Measurements from ENCODE around the gene CD4.

Gene CD4

DNA sequence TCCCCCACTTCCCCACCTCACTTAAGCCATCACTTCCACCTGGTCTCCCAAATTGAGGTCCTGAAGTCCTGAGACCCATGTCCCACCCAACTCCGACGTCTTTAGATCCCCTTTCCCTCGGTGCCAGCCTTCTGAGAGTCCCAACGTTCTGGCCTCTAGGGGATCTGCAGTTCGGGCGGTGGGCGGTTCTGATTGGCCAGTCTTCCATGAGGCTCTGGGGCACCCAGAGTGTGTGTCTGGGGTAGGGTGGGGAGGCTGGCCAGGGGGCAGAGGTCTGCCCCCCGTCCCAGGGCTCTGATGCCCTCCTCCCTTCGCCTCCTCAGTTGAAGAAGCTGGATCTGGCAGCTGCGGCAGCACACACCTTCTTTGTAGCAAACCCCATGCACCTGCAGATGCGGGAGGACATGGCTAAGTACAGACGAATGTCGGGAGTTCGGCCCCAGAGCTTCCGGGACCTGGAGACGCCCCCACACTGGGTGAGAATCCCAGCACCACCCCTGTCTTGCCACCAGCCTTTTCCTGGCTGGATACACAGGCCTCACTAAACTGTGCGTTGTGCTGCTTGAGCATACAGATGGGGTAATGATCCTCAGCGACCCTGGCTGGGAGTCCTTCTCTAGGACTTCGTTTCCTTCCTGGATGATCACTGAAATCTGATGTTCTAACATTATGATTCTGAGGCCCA lies 40.4 kb downstream of the CD4 start:
- peak; percentile 44 for DNase-seq

DNA sequence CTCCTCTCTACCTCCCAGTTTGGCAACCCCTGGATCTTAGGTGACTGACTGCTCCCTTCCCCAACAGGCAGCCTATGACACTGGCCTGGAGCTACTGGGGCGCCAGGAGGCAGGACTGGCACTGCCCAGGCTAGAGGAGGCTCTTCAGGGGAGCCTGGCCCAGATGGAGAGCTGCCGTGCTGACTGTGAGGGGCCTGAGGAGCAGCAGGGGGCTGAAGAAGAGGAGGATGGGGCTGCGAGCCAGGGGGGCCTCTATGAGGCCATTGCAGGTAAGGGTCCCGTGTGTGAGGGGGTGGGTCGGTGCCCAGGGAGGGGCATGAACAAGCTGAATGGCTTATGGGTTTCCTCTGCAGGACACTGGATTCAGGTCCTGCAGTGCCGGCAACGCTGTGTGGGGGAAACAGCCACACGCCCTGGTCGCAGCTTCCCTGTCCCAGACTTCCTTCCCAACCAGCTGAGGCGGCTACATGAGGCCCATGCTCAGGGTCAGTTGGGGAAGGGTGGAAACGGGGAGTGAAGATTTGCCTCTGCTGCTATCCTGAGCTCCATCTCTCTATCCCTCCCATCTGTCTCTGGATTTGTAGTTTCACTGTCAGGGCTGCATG lies 41.1 kb downstream of the CD4 start:
- DNase-seq = no peak

DNA sequence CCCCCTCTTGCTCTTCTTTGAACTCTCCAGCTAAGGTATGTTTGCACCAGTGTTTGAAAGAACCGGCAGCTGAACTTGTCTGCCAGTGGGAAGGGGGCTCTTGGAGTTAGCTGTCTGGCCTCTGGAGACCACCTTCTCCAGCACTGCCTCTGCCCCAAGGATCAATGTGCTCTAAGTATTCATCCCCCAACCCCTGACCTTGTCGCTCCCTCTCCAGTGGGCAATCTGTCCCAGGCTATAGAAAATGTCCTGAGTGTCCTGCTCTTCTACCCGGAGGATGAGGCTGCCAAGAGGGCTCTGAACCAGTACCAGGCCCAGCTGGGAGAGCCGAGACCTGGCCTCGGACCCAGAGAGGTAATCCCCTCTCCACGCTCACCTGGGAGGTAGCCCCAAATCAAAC lies 41.7 kb downstream of the CD4 start:
- no peak for DNase-seq

DNA sequence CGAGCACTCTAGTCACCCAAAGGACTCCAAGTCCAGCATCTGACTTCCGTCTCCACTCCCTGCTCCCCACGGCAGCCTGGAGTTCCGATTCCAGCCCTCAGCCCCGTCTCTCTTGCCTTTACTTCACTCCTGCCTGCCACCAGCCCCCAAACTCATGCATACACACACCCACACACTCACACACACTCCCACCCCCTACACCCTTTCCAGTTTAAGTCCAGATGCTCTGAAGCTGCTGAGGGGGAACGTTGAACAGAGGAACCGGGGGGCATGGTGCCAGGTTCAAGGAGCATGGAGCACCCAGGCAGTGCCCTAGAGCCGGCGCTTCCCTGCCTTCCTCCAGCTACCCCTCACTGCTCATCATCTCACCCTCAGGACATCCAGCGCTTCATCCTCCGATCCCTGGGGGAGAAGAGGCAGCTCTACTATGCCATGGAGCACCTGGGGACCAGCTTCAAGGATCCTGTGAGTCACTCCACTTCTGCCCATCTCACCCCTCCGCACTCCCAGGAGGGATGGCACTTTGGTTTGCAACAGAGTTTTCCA lies 42.2 kb downstream of the CD4 start:
- no peak for DNase-seq

DNA sequence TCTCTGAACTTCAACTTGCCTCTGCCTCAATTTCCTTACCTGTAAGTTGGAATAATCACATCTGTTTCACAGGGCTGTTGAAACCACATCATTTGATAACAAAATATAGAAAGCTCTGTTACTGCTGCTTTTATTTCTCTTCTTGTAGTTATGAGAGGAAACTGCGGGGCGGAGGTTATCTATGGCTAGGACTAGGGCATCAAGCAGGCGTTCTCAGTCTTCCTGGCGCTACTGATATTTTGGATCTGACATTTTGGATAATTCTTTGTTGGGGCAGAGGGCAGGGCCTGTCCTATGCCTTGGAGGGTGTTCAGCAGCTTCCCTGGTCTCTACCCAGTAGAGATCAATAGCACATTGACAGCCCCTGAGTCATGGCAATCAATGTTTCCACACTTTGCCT lies 42.8 kb downstream of the CD4 start:
- DNase-seq = no peak

DNA sequence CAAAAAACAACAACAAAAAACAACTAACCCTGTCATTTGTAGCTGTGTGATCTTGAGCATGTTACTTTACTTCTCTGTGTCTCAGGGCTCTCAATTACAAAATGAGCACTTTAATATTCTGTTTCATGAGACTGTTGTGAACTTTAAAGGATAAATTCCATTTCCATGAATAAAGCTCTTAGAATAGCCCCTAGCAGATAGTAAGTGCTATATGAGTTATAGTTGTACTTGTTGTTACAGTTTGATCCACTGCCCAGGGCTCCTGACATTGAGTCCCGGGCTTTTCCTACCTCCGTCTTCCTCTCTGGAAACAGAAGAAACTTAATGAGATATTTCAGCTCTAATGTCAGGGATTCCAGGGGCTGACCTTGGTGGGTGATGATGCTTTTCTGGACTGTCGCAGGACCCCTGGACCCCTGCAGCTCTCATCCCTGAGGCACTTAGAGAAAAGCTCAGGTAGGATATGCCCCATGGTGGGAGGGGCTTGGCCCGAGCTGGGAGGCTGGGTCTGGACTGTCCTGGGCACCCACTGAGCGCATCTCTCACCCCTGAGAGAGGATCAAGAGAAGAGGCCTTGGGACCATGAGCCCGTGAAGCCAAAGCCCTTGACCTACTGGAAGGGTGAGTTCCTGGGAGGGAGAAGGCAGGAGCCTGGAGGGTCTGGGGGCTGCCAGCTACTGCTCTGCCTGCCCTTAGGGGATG lies 44.0 kb downstream of the CD4 start:
- DNase-seq = no peak

DNA sequence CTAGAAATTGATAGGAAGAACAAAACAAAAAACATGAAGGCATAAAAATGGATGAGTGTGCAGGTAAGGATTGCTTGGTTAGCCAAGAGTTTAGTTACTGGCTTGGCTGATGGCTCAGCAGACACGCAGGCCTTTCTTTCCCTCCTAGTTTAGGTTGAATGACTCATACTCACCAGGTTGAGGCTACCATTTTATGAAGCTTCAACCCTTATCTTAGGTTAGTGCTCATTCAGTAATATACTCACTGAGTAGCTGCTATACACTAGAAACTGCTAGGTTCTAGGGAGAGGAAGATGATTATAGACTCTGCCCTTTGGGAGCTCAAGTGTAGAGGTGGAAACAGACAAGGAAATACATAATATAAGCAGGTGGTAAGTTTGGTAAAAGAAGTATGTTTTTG lies 44.9 kb downstream of the CD4 start:
- no peak for DNase-seq

DNA sequence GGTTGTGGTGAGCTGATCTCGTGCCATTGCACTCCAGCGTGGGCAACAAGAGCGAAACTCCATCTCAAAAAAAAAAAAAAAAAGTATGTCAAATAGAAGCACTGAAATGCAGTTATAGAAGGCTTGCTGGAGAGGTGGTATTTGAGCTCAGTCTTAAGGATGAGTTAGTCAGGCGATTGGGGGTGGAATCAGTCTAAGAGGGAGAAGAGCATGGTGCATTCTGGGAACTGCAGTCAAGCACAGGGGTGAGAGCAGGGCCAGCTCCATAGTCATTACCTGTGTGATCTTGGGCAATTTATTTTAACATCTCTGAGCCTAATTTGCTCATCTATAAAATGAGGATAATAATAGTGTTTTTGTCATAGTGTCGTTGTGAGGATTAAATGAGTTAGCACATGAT lies 45.5 kb downstream of the CD4 start:
- DNase-seq = no peak

DNA sequence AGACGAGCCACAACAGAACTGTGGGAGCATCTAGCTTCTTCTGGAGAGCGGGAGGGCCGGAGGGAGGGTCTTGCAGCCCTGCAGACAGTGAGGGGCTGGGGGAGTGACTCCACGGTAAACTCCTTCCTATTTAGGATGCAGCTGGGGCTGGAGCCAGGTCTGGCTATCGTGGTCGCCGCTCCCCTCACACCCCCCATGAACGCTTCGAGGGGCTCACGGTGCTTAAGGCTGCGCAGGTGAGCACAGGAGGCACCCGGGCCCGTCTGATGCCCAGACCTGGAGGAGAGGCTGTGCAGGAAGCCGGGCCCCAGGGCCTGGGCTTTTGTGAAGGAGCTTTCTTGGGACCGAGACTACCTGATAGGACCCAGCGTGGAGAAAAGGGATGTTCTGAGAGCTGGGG lies 47.5 kb downstream of the CD4 start:
- no peak for DNase-seq

DNA sequence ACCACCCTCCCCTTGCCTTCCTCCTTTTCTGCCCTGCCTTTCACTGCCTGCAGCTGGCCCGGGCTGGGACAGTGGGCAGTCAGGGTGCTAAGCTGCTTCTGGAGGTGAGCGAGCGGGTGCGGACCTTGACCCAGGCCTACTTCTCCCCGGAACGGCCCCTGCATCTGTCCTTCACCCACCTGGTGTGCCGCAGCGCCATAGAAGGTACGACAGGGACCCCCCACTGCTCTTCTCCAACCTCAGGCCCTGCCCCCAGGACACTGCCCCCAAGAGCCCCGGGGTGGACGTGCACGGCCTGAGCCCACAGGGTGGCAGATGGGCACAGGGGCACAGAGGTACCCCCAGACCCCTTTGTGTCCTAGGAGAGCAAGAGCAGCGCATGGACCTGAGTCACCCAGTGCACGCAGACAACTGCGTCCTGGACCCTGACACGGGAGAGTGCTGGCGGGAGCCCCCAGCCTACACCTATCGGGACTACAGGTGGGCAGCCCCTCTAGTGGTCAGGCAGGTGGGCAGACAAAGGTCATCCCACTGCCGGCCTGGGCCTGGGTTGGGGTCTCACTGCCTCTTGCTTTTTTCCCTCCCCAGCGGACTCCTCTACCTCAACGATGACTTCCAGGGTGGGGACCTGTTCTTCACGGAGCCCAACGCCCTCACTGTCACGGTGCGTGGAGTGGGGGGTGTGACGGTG lies 48.2 kb downstream of the CD4 start:
- no peak for DNase-seq

DNA sequence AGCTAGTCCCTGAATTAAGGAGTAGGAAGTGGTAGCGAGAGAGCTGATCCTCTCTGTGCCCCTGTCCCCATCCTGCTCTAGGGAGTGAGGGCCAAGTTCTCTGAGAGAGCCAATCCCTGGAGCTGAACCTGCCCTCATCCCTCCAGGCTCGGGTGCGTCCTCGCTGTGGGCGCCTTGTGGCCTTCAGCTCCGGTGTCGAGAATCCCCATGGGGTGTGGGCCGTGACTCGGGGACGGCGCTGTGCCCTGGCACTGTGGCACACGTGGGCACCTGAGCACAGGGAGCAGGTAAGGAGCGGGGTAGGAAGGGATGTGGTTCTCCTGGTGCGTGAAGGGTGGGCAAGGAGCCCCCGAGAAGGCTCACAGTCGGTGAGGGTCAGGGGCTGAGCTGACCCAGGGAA lies 49.5 kb downstream of the CD4 start:
- no peak for DNase-seq

DNA sequence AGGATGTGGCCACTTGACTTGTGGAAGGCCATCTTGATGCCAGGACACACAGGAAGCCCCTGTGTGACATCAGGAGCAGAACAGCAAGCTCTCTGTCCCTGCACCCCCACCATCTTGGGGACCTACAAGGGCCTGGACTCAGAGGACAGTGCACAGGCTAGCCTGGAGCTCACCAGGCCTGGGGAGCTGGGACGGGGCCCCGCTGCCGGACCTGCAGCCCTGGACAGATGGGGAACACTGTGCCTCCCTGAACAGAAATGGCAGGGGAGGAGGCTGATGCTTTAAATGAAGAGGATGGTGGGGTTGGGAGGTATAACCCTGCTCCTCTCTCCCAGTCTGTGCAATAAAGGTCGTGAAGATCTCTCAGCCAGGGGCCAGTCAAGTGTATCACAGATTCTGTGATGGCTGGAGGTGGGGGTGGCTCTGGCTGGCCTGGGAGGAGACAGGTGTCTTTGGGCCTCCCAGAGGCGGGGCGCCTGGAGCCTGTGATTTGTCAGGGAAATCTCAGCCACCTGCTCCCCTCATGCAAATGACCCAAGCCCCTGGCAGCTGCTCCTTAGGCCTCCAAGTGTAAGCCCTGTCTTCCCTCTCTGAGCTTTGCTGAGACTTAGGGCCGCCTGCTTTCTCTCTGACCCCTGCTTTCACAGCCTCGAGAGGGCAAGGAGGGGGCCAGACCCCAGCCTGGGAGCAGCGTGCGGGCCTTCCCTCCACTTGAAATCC lies 50.3 kb downstream of the CD4 start:
- peak; percentile 80 for DNase-seq

DNA sequence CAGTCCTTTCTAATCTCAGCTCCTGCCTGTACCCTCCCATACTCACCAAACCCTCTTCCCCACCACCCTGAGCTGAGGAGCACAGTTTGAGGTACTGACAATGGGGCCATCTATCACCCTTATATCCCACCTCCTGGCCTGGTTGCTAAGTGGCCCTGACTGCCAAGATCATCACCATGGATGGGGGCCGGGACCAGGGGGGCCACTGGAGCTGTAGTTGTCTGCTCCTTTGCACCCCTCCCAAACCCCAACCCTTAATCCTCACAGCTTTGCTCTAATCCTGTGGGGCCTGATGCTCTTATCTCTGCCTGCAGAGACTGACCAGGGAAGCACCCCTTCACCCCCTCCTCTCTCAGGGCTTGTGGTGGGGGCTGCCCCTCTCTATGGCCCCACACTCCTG lies 51.0 kb downstream of the CD4 start:
- DNase-seq = no peak

DNA sequence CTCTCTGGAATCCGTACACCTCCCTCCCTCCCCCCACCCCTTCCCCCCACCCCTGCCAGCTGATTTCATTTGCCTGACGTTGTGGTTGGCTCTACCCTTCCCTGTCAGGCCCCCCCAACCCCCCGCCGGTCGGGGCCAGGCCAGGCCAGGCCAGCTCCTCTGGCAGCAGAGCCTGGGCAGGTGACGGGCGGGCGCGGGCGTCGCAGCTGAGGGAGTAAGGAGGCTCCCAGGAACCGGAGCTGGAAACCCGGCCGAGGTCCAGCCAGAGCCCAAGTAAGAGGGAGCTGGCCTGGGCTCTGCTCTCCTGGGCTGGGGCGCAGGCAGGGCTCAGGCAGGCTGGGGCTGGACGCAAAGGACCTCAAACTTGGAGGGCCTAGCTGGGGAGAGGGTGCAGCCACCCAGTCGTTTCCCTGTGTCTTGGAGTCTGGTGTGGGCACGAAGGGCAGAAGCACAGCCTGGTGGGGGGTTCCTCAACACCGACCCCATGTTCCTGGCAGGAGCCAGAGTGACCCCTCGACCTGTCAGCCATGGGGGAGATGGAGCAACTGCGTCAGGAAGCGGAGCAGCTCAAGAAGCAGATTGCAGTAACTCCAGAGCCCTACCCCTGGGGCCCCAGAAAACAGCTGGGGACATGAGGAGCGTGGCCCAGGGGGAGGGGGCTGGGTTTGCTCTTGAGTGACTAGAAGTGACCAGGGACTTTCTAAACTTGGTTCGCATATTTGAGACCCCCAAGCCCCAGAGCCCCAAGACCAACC lies 51.6 kb downstream of the CD4 start, which contains the start of gene GNB3:
Gene GNB3, plus strand, starts transcription at position 165 of the 755 bp plus-strand sequence. Its CDS starts 363 bp downstream, at position 528.
- DNase-seq = no peak

DNA sequence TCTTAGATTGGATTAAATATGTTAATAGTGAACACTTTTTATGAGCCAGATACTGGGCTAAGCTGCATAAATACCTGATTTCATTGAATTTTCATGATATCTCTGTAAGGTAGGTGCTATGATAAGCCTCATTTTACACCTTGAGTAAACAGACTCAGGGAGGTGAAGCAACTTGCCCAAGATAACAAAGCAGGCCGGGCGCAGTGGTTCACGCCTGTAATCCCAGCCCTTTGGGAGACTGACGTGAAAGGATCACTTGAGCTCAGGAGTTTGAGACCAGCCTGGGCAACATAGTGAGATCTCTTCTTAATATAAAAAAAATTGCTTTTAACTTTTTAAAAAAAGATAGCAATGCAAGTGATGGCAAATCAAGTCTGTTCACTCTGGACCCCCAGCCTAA lies 52.7 kb downstream of the CD4 start:
- DNase-seq = no peak

DNA sequence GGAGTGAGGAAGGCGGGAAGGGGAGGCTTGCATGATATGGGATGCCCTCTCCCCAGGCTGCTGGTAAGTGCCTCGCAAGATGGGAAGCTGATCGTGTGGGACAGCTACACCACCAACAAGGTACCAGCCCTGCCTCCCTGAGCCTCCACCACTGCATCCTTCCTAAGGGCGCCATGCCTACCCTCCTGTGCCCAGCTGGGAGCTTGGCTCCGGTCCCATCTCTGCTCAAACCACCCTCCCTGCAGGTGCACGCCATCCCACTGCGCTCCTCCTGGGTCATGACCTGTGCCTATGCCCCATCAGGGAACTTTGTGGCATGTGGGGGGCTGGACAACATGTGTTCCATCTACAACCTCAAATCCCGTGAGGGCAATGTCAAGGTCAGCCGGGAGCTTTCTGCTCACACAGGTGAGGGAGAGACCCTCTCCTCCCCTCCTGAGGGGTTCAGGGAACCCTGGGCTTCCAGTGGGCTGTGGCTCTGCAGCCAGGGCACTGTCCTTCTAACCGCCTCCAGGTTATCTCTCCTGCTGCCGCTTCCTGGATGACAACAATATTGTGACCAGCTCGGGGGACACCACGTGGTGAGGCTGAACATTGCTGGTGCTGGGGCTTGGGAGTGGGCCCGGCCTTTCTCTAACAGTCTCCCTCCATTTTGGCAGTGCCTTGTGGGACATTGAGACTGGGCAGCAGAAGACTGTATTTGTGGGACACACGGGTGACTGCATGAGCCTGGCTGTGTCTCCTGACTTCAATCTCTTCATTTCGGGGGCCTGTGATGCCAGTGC lies 54.0 kb downstream of the CD4 start:
- no peak for DNase-seq

DNA sequence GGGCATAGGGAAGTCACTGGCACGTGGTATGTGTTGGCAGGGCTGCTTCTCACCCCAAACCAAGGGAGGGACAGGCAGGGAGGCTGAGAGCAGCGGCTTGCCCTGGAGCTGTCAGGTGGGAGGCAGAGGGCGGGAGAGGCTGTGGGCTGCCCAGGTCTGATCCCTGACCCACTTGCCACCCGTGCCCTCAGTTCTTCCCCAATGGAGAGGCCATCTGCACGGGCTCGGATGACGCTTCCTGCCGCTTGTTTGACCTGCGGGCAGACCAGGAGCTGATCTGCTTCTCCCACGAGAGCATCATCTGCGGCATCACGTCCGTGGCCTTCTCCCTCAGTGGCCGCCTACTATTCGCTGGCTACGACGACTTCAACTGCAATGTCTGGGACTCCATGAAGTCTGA lies 56.1 kb downstream of the CD4 start:
- DNase-seq = no peak

DNA sequence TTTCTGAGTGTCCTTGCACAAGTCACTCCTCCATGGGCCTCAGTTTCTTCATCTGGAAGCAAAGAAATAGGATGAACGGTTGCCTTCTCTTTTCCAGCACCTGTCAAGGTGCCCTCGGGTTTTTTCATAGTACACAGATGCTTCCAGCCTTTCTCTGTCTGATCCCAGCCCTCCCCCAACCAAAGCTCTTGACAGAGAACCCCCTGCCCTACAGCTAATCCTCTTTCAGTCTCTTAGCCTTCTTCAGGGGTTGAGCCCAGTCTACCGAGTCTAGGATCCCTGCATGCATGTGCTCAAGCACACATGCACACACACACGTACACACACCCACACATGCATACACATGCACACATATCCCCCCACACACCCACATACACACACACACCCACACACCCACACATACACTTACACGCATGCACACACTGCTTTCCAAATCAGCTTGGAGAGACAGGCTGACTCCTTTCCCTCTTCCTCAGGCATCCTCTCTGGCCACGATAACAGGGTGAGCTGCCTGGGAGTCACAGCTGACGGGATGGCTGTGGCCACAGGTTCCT lies 57.1 kb downstream of the CD4 start:
- DNase-seq = no peak

DNA sequence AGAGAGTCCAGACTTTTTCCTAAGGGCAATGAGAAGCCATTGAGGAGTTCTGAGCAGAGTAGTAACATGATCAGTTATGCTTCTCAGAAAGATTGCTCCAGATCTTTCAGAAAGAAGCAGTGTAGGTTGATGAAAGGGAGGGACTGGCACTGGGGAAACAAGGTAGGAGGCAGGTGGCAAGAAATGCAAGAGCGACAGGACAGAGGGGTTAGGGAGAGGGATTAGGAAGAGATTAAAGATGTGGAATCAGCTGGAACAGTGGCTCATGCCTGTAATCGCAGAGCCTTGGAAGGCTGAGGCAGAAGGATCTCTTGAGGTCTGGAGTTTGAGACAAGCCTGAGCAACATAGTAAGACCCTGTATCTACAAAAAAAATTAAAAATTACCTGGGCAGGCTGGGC lies 58.3 kb downstream of the CD4 start:
- DNase-seq = no peak

DNA sequence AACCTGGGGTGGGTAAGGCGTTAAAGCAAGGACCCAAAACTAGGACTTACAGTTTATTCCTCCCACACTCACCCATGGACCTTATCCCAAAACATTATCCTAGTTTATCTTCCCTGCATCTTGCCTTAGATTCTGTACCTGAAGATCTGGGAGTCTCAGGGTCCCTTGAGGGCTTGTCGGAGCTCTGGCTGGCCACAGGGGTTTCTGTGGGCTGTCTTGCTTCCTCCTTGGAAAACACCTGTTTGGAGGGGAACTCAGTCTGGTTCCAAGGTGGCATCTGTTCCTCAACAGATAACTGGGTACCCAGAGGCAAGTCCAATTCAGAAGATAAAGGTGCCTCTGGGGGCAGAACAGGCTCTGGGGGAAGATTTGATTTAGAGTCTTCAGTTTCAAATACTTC lies 60.1 kb downstream of the CD4 start:
- DNase-seq = no peak
